B cell (primary cell): ENCODE results near the gene PTPRN2.

Source experiments
- EZH2 ChIP-seq: IDR thresholded peaks from 2 replicates; pipeline ENCODE4 v1.6.1; 2012; ENCODE audit warnings: borderline replicate concordance, low read depth, mild to moderate bottlenecking, moderate library complexity, low read length; ENCODE audit not compliant: insufficient read depth, poor library complexity, severe bottlenecking
- TF ChIP-seq, protein P1 (sequence below): fragments of 200-600 bp; IDR thresholded peaks from one replicate; pipeline ENCODE4 v1.8.0; 2022; ENCODE audit warnings: antibody characterized with exemption, mild to moderate bottlenecking

GRCh38 chr7:158072991-158073730, 514.5 kb downstream of the PTPRN2 start:
- TF ChIP-seq, protein P1, sequence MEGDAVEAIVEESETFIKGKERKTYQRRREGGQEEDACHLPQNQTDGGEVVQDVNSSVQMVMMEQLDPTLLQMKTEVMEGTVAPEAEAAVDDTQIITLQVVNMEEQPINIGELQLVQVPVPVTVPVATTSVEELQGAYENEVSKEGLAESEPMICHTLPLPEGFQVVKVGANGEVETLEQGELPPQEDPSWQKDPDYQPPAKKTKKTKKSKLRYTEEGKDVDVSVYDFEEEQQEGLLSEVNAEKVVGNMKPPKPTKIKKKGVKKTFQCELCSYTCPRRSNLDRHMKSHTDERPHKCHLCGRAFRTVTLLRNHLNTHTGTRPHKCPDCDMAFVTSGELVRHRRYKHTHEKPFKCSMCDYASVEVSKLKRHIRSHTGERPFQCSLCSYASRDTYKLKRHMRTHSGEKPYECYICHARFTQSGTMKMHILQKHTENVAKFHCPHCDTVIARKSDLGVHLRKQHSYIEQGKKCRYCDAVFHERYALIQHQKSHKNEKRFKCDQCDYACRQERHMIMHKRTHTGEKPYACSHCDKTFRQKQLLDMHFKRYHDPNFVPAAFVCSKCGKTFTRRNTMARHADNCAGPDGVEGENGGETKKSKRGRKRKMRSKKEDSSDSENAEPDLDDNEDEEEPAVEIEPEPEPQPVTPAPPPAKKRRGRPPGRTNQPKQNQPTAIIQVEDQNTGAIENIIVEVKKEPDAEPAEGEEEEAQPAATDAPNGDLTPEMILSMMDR: no peak
- TF ChIP-seq EZH2: no peak
